Kidney epithelial cell (primary cell): ENCODE results near the gene ALOX5. TPM values are rescaled to one million over a fixed set of nuclear protein-coding genes. Genes with fewer than 3 reads are reported as not detected.
"Not testable (repeated sequence)": the region's sequence is repeated elsewhere in the genome, so short reads cannot be mapped to it uniquely, and the experiment has no call there.

ENCODE experiments used
- DNase-seq: peaks from one replicate; pipeline ENCODE4 v3.0.0-alpha.2; 2010; ENCODE audit warnings: low read depth
- H3K27me3 ChIP-seq: 2 replicates; pipeline ENCODE4 v1.6.0; 2011; ENCODE audit warnings: low read length; ENCODE audit not compliant: control insufficient read depth, insufficient read depth
- H3K36me3 ChIP-seq: 2 replicates; pipeline ENCODE4 v1.5.1; 2011; ENCODE audit warnings: low read length; ENCODE audit not compliant: control insufficient read depth, insufficient read depth
- H3K4me3 ChIP-seq: 2 replicates; pipeline ENCODE4 v1.5.1; 2011; ENCODE audit warnings: low read depth, mild to moderate bottlenecking, control low read depth, low read length
- CTCF ChIP-seq: IDR thresholded peaks from 2 replicates; pipeline ENCODE4 v1.5.1; 2011; ENCODE audit warnings: mild to moderate bottlenecking, moderate library complexity, low read length, control low read depth, inconsistent platforms; ENCODE audit not compliant: insufficient read depth, poor library complexity, severe bottlenecking
- total RNA-seq: library from RNA; depleted of rRNA; stranded (reverse); fragments of >200 nt; gene quantifications from 2 replicates; pipeline ENCODE4 v1.2.3, GENCODE V29; 2015

The ALOX5 gene
- total RNA-seq, 1 donor from 2014 or later = 18.7 TPM

DNA sequence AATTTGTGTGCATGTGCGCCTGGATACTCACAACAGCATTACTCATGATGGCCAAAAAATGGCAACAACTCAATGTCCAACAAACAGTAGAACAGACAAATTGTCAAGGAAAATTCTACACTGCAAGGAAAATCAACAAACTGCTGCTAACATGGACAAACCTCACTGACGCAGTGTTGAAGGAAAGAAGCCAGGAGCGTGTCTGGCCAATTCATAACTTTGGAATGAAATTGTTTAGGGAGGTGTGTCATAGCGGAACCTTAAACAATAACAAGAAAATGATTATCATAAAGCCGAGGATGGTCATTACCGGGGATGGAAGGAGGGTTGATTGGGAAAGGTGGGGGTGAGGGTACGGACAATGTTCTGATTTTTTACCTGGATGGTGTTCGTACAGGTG is 29.1 kb downstream of the ALOX5 start:
- TF ChIP-seq CTCF = no peak
- no peak overlapping the region for H3K4me3 ChIP-seq
- no peak for DNase-seq
- no peaks in the 10 kb centered on the region for H3K36me3 ChIP-seq
- no peaks in the 10 kb centered on the region for H3K27me3 ChIP-seq

GRCh38 chr10:45404087-45404769 is 30.2 kb downstream of the ALOX5 start:
- no peak for DNase-seq
- TF ChIP-seq CTCF = no peak
- H3K27me3 ChIP-seq = no peaks in the 10 kb centered on the region
- H3K4me3 ChIP-seq = no peak overlapping the region
- no peaks in the 10 kb centered on the region for H3K36me3 ChIP-seq

DNA sequence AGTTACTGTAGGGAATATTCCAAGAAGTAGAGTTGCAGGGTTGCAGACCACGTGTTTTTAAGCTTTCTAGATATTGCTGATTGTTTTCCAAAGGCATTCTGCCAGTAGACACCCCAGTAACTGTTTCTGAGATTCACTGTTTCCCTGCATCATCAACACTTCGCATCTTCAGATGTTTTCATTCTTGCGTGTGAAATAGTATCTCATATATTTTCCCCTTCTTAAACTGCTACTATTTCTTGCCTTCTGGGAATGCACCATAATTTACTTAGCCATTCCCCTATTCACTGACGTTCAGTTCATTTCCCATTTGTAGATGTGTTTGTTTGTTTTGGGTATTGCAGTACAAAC is 30.7 kb downstream of the ALOX5 start:
- DNase-seq = no peak
- TF ChIP-seq CTCF = no peak
- H3K4me3 ChIP-seq = no peak overlapping the region
- H3K27me3 ChIP-seq = no peaks in the 10 kb centered on the region
- no peaks in the 10 kb centered on the region for H3K36me3 ChIP-seq

DNA sequence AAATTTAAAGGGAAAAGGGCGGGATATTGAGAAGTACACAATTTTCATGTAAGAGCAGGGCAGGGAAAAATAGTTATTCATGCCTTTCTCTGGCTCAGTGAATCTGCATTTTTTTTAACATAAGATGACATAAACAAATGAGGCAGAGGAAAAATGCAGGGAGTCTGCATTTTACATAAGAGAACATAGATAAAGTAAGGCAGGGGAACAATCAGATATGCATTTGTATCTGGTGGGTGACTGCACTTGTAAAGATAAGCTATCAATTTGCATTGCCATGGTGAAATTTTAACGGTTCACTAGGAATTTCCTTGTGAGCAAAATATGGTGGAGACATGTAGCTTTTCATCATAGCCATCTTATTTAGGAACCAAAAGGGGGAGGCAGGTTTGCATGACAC is 33.5 kb downstream of the ALOX5 start:
- Histone ChIP-seq H3K27me3 (no peaks in the 10 kb centered on the region), H3K36me3 (no peaks in the 10 kb centered on the region), H3K4me3 (no peak overlapping the region)
- no peak for TF ChIP-seq CTCF
- DNase-seq = no peak

DNA sequence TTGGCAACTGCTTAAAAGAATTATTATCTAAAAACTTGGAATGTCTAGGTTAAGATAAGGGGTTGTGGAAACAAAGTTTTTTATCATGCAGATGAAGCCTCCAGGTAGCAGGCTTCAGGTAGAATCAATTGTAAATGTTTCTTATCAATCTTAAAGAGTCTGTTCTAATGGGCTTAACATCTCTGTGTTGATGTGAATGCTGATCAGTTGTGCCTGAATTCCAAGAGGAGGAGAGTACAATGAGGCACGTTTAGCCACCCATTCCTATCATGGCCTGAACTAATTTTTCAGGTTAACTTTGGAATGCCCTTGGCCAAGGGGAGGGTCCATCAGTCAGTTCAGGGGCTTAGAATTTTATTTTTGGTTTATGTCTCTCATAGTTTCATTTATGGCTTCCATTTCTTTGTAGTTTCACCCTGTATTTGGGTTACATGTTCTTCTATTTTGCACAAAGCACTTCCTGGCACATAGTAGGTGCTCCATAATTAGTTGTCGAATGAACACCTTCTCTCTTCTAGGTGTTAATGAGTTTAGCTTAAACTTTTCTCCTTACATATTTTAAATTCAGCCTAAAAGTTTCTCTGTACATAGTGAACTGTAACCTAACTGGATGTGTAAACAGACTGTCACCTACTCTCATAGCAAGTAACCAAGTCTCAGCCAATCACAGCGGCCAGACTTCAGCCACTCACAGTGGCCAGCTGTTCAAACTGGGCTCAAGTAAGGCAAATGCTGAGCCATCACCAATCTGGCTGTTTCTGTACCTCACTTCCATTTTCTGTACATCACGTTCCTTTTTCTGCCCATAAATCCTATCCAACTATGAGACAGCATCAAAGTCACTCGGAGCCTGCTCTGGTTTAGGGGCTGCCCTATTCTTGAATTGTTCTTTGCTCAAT is 34.7 kb downstream of the ALOX5 start:
- no peaks in the 10 kb centered on the region for H3K27me3 ChIP-seq
- no peak overlapping the region for H3K4me3 ChIP-seq
- no peak for TF ChIP-seq CTCF
- H3K36me3 ChIP-seq = no peaks in the 10 kb centered on the region
- DNase-seq = no peak

DNA sequence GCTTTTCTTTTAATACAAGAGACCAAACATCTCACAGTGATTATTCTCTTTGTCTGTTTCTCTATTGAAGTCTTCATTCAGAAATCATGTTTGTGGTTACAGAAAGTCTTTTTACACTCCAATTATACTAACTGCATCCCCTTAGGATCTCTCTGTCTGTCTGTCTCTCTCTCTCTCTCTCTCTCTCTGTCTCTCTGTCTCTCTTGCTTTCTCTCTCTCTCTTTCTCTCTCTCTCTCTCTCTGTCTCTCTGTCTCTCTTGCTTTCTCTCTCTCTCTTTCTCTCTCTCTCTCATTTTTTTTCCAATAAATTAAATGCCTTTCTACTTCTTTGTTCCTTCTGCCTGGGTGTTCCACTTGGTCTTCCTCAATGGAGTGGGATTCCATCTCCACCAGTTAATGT is 35.3 kb downstream of the ALOX5 start:
- not testable (repeated sequence) for DNase-seq, H3K27me3 ChIP-seq, H3K4me3 ChIP-seq, H3K36me3 ChIP-seq
